ENCODE data around the gene FEM1B.

DNA sequence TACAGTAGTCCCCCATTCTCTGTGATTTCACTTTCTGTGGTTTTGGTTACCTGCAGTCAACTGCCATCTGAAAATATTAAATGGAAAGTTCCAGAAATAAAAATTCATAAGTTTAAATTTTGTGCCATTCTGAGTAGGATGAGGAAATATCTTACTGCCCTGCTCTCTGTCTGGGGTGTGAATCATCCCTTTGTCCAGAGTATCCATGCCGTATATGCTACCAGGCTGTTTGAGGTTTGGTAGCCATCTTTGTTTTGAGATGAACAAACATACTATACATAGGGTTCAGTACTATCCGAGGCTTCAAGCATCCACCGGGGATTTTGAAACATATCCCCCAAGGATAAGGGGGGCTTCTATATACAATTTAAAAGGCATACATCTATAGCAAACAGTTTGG, 16.3 kb upstream of the FEM1B start:
- no peak for TF ChIP-seq ZNF565 (CRISPR knock-in tag; conservative IDR thresholded peaks at IDR 0.05; ENCODE audit: low read depth)
- no peak for TF ChIP-seq ISL1 (CRISPR knock-in tag; IDR thresholded peaks at IDR 0.05)
- TF ChIP-seq ESRRG (CRISPR knock-in tag; IDR thresholded peaks at IDR 0.05): no peak

Measured in SK-N-SH treated with all-trans-retinoic acid at 6 μM for 48 hours (cell line).